Neural crest cell (in vitro differentiated cells): ENCODE results near the gene PAGE2. TPM values are rescaled to one million over a fixed set of nuclear protein-coding genes. Genes with fewer than 3 reads are reported as not detected.

Source experiments
- DNase-seq: peaks from one replicate; pipeline ENCODE4 v3.0.0; 2021; ENCODE audit warnings: low read depth, mixed read lengths, low spot score
- H3K27ac Mint-ChIP-seq: one replicate; pipeline ENCODE4 v1.8.0; 2021; ENCODE audit warnings: mild to moderate bottlenecking, mixed read lengths; ENCODE audit not compliant: unreplicated experiment
- H3K27me3 Mint-ChIP-seq: 2 replicates; pipeline ENCODE4 v1.8.0; 2021; ENCODE audit warnings: low read depth, mild to moderate bottlenecking, mixed read lengths
- H3K36me3 Mint-ChIP-seq: 2 replicates; pipeline ENCODE4 v1.8.0; 2021; ENCODE audit warnings: low read depth, mild to moderate bottlenecking, mixed read lengths
- H3K4me1 Mint-ChIP-seq: 2 replicates; pipeline ENCODE4 v1.8.0; 2021; ENCODE audit warnings: mixed read lengths
- H3K4me3 Mint-ChIP-seq: one replicate; pipeline ENCODE4 v1.8.0; 2021; ENCODE audit warnings: mild to moderate bottlenecking, mixed read lengths
- H3K9me3 Mint-ChIP-seq: 2 replicates; pipeline ENCODE4 v1.8.0; 2021; ENCODE audit warnings: mixed read lengths
- CTCF ChIP-seq: fragments of 200-600 bp; sonication (generic); conservative IDR thresholded peaks from 2 replicates; pipeline ENCODE4 v1.5.0; 2021; ENCODE audit warnings: antibody characterized with exemption, mild to moderate bottlenecking
- total RNA-seq: library from RNA; stranded (reverse); gene quantifications from 2 replicates; pipeline ENCODE4 v1.2.1, GENCODE V29; 2021

PAGE2 gene
- total RNA-seq, 1 donor from 2014 or later: not detected

GRCh38 chrX:55118574-55118973 lies 29.8 kb downstream of the PAGE2 start:
- no peaks in the 10 kb centered on the region for H3K9me3 Mint-ChIP-seq
- no peak for TF ChIP-seq CTCF
- H3K27ac Mint-ChIP-seq: no peak overlapping the region
- no peaks in the 10 kb centered on the region for H3K36me3 Mint-ChIP-seq
- DNase-seq: no peak
- no peaks in the 10 kb centered on the region for H3K27me3 Mint-ChIP-seq
- no peak overlapping the region for H3K4me3 Mint-ChIP-seq
- H3K4me1 Mint-ChIP-seq: peaks cover 26% of the 10 kb centered on the region

- Mint-ChIP-seq H3K27ac (no peak overlapping the region), H3K4me3 (no peak overlapping the region), H3K36me3 (no peaks in the 10 kb centered on the region), H3K4me1 (peaks cover 26% of the 10 kb centered on the region), H3K27me3 (no peaks in the 10 kb centered on the region), H3K9me3 (peaks cover 2% of the 10 kb centered on the region)
- TF ChIP-seq CTCF: no peak
- DNase-seq: no peak
Measured at GRCh38 chrX:55119271-55119670, 30.5 kb downstream of the PAGE2 start.

- Mint-ChIP-seq H3K36me3 (no peaks in the 10 kb centered on the region), H3K27ac (no peak overlapping the region), H3K4me3 (no peak overlapping the region), H3K9me3 (peaks cover 2% of the 10 kb centered on the region), H3K4me1 (peaks cover 26% of the 10 kb centered on the region), H3K27me3 (no peaks in the 10 kb centered on the region)
- no peak for TF ChIP-seq CTCF
- no peak for DNase-seq
Measured at GRCh38 chrX:55119712-55120111, 30.9 kb downstream of the PAGE2 start.

- Mint-ChIP-seq H3K4me1 (peaks cover 26% of the 10 kb centered on the region), H3K27me3 (no peaks in the 10 kb centered on the region), H3K9me3 (peaks cover 2% of the 10 kb centered on the region), H3K36me3 (no peaks in the 10 kb centered on the region), H3K4me3 (no peak overlapping the region), H3K27ac (no peak overlapping the region)
- no peak for DNase-seq
- TF ChIP-seq CTCF: no peak
Measured at GRCh38 chrX:55120761-55121358, 32.0 kb downstream of the PAGE2 start.

GRCh38 chrX:55123900-55124299 lies 35.1 kb downstream of the PAGE2 start:
- Mint-ChIP-seq H3K4me3 (no peak overlapping the region), H3K9me3 (peaks cover 2% of the 10 kb centered on the region), H3K36me3 (no peaks in the 10 kb centered on the region), H3K4me1 (peaks cover 12% of the 10 kb centered on the region), H3K27me3 (no peaks in the 10 kb centered on the region), H3K27ac (peak overlapping the region; percentile 57)
- no peak for TF ChIP-seq CTCF
- no peak for DNase-seq

GRCh38 chrX:55127692-55128091 lies 38.9 kb downstream of the PAGE2 start:
- Mint-ChIP-seq H3K4me3 (no peak overlapping the region), H3K9me3 (peaks cover 2% of the 10 kb centered on the region), H3K36me3 (no peaks in the 10 kb centered on the region), H3K27me3 (peaks cover 2% of the 10 kb centered on the region), H3K27ac (no peak overlapping the region), H3K4me1 (no peaks in the 10 kb centered on the region)
- no peak for TF ChIP-seq CTCF
- no peak for DNase-seq
